NOMO-1 treated with dmso at 0.1 percent for 144 hours (cell line): ENCODE measurements around the gene PSMD6.

Experiments
- DNase-seq: peaks from one replicate; lab custom pipeline; 2025; ENCODE audit not compliant: unreplicated experiment; lab: John Stamatoyannopoulos, UW

Gene PSMD6

GRCh38 chr3:63980830-63981498, 42.3 kb downstream of the PSMD6 start:
- no peak for DNase-seq

DNA sequence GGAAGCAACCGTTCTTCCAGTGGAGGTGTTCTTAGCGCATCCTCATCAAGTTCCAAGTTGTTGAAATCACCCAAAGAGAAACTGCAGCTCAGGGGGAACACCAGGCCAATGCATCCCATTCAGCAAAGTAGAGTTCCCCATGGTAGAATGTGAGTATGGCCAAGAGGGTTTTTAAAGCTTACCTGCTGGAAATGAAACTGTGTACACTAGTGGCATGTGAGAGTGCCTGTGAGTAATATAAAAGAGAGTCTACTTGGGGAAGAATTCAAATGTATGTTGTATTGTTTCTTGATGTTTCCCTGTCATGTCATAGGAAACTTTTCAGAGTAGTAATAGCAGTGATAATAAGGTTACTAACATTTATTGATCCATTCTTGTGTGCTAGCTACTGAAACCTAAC, 43.3 kb downstream of the PSMD6 start:
- DNase-seq = no peak

DNA sequence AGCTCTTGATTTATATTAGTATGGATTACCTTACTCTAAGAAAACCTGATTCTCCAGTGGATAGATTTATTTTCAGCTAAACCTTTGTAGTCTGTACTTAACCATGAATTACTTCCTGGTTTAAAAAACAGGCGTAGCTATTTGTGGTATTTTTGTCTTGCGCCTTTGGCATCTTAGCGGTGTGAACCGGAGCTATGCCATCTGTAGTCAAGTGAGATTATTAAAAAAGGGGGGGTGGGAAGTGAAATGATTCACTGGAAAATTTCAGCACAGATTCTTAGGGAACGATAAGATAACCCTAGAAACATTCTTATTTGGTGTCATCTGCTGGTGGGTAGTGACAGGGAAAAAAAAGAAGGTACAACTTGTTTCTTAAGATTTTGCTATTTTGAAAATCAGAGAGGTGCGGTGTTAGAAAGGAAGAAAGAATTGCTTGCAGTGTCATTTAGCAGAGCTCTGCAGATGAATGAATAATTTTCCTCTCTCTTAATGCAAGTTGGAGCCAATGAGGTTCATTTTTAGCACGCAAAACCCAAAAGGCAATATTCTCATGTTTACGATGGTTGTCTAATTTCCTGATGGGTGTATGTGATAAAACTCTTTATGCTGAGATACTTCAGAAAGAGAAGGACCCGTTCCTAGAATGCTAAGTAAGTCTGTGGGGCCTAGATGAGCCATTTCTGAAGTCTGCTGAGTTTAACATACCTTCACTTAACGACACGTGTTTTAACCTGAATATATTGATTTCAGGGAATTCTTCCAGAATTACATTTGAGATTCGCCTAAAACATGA, 44.0 kb downstream of the PSMD6 start:
- no peak for DNase-seq

- no peak for DNase-seq
These were observed 45.4 kb downstream of the PSMD6 start for GRCh38 chr3:63977893-63978292.

DNA sequence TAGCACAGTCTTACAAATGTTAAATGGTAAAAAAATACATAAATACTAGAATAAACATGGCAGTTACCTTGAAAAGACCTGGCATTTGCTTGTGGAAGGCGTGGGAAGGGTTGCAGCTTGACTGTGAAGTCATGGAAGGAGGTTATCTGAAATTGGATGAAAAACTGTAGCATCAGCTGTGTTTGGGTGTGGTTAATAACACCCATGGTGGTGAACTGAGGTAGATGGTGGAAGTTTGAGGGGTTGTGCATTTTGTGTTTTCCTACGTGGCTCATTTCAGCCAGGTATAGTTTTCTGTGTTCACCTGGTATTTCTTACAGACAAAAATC, 46.5 kb downstream of the PSMD6 start:
- DNase-seq = no peak

DNA sequence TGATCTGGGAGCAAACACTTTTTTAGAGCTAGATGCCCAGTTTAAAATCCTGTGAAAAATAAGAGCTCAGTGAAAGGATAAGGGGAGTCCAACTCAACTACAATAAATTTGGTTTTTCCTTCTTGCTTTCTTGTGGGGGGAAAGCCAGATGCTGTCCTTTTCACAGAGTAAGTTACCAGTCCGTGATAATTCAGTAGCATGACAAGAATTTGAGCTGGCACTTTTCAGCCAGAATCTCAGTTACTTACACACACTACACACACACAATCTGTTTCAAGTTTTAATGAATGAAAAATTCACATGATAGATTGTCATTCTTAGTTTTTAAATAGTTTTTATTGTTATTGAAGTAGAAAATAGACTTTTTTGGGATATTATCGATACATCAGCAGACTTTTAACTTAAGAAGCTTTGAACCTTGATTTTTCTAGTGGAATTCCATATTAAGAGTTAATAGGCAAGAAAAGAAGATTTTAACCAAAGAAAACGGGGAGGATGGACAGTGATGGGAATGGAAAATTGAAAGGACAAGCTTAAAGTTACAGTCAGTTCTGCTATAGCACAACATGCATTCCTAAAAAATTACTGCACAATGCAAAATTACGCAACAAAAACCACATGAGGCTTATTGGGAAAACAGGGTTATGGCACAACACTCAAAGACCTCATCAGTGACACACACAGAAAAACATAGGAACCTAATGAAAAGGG, 47.0 kb downstream of the PSMD6 start:
- DNase-seq = peak; percentile 51

- DNase-seq = no peak
These were observed 47.6 kb downstream of the PSMD6 start for GRCh38 chr3:63975723-63976122.

- DNase-seq = no peak
These were observed 48.8 kb downstream of the PSMD6 start for GRCh38 chr3:63974451-63974850.

- no peak for DNase-seq
These were observed 49.9 kb downstream of the PSMD6 start for GRCh38 chr3:63973406-63973805.

DNA sequence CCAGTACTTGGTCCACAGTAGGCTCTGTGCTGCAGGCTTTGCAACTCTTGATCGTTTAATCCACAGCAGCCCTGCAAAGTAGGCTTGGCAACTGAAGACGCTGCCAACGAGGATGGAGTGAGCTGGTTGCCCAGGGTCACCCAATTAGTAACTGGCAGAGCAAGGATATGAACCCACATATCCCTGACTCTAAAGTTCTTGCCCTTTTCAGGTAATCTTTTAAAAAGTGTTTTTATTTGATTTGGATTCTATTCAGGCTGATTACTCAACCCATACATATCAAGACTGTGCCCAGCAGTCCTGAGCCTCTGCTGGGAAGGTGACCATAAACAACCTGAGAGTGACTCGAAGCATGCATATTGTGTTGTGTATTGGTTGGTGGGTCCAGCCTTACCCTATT, 50.3 kb downstream of the PSMD6 start:
- DNase-seq = no peak

- DNase-seq = no peak
These were observed 51.1 kb downstream of the PSMD6 start for GRCh38 chr3:63972196-63972595.

GRCh38 chr3:63970631-63971475, 52.4 kb downstream of the PSMD6 start:
- no peak for DNase-seq

DNA sequence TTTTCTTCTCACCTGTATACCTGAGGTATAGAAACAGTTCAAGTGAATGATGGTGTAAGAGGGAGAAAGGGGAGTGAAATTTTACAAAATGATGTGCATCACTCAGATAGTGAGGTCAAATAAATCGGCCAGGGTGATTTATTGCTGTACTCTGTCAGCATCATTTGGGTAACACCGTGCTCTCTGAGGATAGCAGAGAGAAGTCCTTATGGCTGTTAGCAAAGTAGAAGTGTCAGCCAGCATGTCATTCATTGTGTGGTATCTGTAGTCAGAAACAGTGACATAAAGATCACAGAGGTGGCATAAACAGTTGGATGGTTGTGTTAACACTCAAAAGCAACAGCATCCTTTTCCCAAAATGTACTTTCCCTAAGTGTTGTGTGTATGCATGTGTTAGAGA, 53.4 kb downstream of the PSMD6 start:
- DNase-seq = no peak

GRCh38 chr3:63968612-63969350, 54.5 kb downstream of the PSMD6 start:
- DNase-seq = no peak

- no peak for DNase-seq
These were observed 55.4 kb downstream of the PSMD6 start for GRCh38 chr3:63967675-63968611.

GRCh38 chr3:63966871-63967270, 56.4 kb downstream of the PSMD6 start:
- DNase-seq = no peak

DNA sequence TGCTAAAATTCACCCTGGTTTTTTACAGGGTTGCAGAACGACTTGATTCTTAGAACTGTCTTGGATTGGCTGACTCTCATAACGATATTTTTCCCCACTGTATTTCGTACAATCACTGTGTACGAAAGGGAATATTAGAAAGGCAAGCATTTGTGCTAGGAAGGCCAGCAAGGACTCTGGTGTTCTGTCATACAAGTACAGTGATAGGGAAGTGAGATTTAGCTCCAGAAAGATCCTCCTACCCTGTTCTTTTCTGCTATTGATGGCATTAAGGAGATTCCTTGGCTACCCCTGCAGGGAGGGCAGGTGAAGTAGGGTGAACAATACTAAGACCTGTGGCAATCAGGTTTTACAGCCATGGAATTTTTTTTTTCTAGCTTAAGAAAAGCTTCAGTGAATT, 57.3 kb downstream of the PSMD6 start:
- DNase-seq = no peak

- DNase-seq = no peak
These were observed 58.4 kb downstream of the PSMD6 start for GRCh38 chr3:63964681-63965485.

DNA sequence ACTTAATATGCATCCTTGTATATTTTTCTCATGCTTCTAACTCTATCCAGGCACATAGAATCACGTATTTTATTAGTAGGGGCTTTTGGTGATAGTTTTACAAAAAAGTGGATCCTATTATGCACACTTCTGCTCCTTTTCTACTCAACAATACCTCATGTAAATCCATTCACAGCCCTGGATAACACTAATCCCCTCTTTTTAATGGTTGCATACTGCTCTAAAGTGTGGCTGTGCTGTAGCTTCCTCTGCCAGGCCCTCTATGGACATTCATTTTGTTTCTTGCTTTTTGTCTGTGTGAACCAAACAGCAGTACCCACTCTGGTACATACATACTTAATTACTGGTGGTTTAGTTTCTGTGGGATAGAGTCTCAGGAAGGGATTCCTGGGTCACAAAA, 59.8 kb downstream of the PSMD6 start:
- no peak for DNase-seq
